K562 (cell line): ENCODE data around the gene OR8B4. TPM values are rescaled to one million over a fixed set of nuclear protein-coding genes. Genes with fewer than 3 reads are reported as not detected.
"Not testable (repeated sequence)": the region's sequence is repeated elsewhere in the genome, so short reads cannot be mapped to it uniquely, and the experiment has no call there.

ENCODE experiments used
- ATAC-seq: fragments of 200-7000 bp; cut with Tn5 transposase; 3 replicates; pipeline ENCODE4 v1.9.1; 2020; ENCODE audit warnings: moderate library complexity
- BruUV-seq: library from RNA; stranded (reverse); fragments of 400-500 nt; replicated peaks from 2 replicates; lab custom pipeline; 2021; lab: Mats Ljungman, UMichigan
- CTCF ChIA-PET: fragments of 300-600 bp; formaldehyde crosslinking; extraction: SDS; loops from one replicate; lab custom pipeline; 2021; ENCODE audit warnings: low intra/inter-chr PET ratio; lab: Yijun Ruan, JAX
- POLR2A ChIA-PET: fragments of 300-600, 350-650 bp; sonication (Branson Sonifier 250); formaldehyde crosslinking; extraction: SDS; loops from one replicate; lab custom pipeline; 2021; ENCODE audit warnings: antibody characterized with exemption, inconsistent platforms; lab: Yijun Ruan, JAX
- DNase-seq, 4 experiments: peaks; one replicate each; pipeline versions ENCODE4 v3.0.0 to v3.0.0-alpha.2; 2011 to 2018; ENCODE audit warnings: low spot score in 3 of 4, mixed read lengths in 3 of 4; ENCODE audit errors: extremely low read depth in 1 of 4
- FAIRE-seq: peaks from 2 replicates; lab custom pipeline; 2011; peaks lifted over from hg19 to GRCh38; lab: Jason Lieb, UNC
- H2AFZ ChIP-seq: 2 replicates; pipeline ENCODE4 v1.6.0; 2011; ENCODE audit warnings: low read depth, low read length, control low read depth, inconsistent platforms
- H3K27ac ChIP-seq: fragments of 200-600 bp; 3 replicates; pipeline ENCODE4 v1.8.0; 2011; ENCODE audit warnings: low read depth, mild to moderate bottlenecking, control low read depth, inconsistent platforms, low read length, moderate library complexity, mixed read lengths; ENCODE audit errors: extremely low read depth
- H3K27me3 ChIP-seq, 2 experiments: fragments of 300-600 bp in 1 of 2; 2 replicates in 1 of 2; 3 replicates in 1 of 2; pipeline versions ENCODE4 v1.6.0 to v1.8.0; 2011; ENCODE audit warnings: inconsistent platforms in 2 of 2, low read length in 2 of 2, mild to moderate bottlenecking in 1 of 2, mixed read lengths in 1 of 2, moderate library complexity in 1 of 2; ENCODE audit not compliant: control insufficient read depth in 2 of 2, insufficient read depth in 2 of 2
- H3K36me3 ChIP-seq: fragments of 300-600 bp; 3 replicates; pipeline ENCODE4 v1.8.0; 2011; ENCODE audit warnings: mild to moderate bottlenecking, low read length, inconsistent platforms; ENCODE audit not compliant: control insufficient read depth, insufficient read depth
- H3K4me1 ChIP-seq, 2 experiments: fragments of 200-600 bp in 1 of 2; replicated peaks in 1 of 2; 2 replicates in 1 of 2; 3 replicates in 1 of 2; pipeline versions ENCODE4 v1.5.1 to v1.8.0; 2011; ENCODE audit warnings: inconsistent platforms in 2 of 2, low read length in 2 of 2, mild to moderate bottlenecking in 1 of 2, mixed read lengths in 1 of 2, moderate library complexity in 1 of 2; ENCODE audit not compliant: control insufficient read depth in 2 of 2, insufficient read depth in 2 of 2
- H3K4me2 ChIP-seq: 2 replicates; pipeline ENCODE4 v1.6.1; 2011; ENCODE audit warnings: low read length, control low read depth, inconsistent platforms, mixed read lengths; ENCODE audit not compliant: insufficient read depth
- H3K4me3 ChIP-seq: fragments of 200-600 bp; sonication (generic), shearing (Covaris generic); 2 replicates; pipeline ENCODE4 v1.5.1; 2016; ENCODE audit warnings: control low read depth, inconsistent platforms
- H3K79me2 ChIP-seq: fragments of 200-600 bp; 3 replicates; pipeline ENCODE4 v1.8.0; 2011; ENCODE audit warnings: low read length, inconsistent platforms; ENCODE audit not compliant: control insufficient read depth, insufficient read depth
- H3K9ac ChIP-seq, 2 experiments: 2 replicates each; pipeline versions ENCODE4 v1.6.0 to v1.6.1; 2011; ENCODE audit warnings: low read depth in 2 of 2, low read length in 2 of 2, control low read depth in 1 of 2, inconsistent platforms in 1 of 2, mild to moderate bottlenecking in 1 of 2, mixed read lengths in 1 of 2; ENCODE audit not compliant: insufficient read depth in 1 of 2
- H3K9me1 ChIP-seq: one replicate; pipeline ENCODE4 v1.6.0; 2011; ENCODE audit warnings: inconsistent platforms, mild to moderate bottlenecking, low read length, moderate library complexity; ENCODE audit not compliant: control insufficient read depth, insufficient read depth
- H3K9me3 ChIP-seq: replicated peaks from 2 replicates; pipeline ENCODE4 v1.5.1; 2011; ENCODE audit warnings: low read depth, low read length, inconsistent platforms; ENCODE audit not compliant: control insufficient read depth, insufficient read depth
- H4K20me1 ChIP-seq: replicated peaks from 2 replicates; pipeline ENCODE4 v1.6.1; 2011; ENCODE audit warnings: low read length, inconsistent platforms, mixed read lengths; ENCODE audit not compliant: control insufficient read depth, insufficient read depth
- CHD2 ChIP-seq: IDR thresholded peaks from 2 replicates; pipeline ENCODE4 v1.6.1; 2011; ENCODE audit warnings: low read depth, low read length
- CTCF ChIP-seq, 3 experiments: IDR thresholded peaks in 2 of 3; conservative IDR thresholded peaks in 1 of 3; 2 replicates each; pipeline ENCODE4 v1.5.1; 2011 to 2012; ENCODE audit warnings: low read length in 3 of 3, mild to moderate bottlenecking in 3 of 3, control low read depth in 2 of 3, improper control_type of control experiment in 1 of 3, inconsistent platforms in 1 of 3, low read depth in 1 of 3, mixed read lengths in 1 of 3, moderate library complexity in 1 of 3; ENCODE audit not compliant: insufficient read depth in 2 of 3
- FOSL1 ChIP-seq: fragments of 200-800 bp; sonication (Bioruptor generic); conservative IDR thresholded peaks from 2 replicates; pipeline ENCODE4 v1.6.1; 2016; ENCODE audit warnings: missing genetic modification characterization, missing compliant biosample characterization
- ILF3 ChIP-seq: fragments of 450-650 bp; IDR thresholded peaks from 2 replicates; pipeline ENCODE4 v1.6.1; 2018; ENCODE audit warnings: antibody characterized with exemption, mild to moderate bottlenecking, moderate library complexity, borderline replicate concordance
- POLR2AphosphoS5 ChIP-seq: IDR thresholded peaks from 2 replicates; pipeline ENCODE4 v1.6.1; 2011; ENCODE audit warnings: mild to moderate bottlenecking, low read depth, low read length, moderate library complexity; ENCODE audit not compliant: control insufficient read depth, insufficient read depth
- PREB ChIP-seq: sonication (generic); formaldehyde crosslinking; IDR thresholded peaks from 2 replicates; pipeline ENCODE4 v1.8.1; 2023; ENCODE audit warnings: mild to moderate bottlenecking, missing genetic modification reagents
- RUNX1 ChIP-seq: sonication (generic); IDR thresholded peaks from 2 replicates; pipeline ENCODE4 v1.6.1; 2016; ENCODE audit warnings: antibody characterized with exemption, low read depth
- whole genome bisulfite sequencing: fragments of 100-300 bp; shearing (Covaris generic); methylation state at CpG from one replicate; pipeline ENCODE4 v1.1.6; 2016; ENCODE audit warnings: low coverage, mixed read lengths; ENCODE audit not compliant: insufficient coverage; ENCODE audit errors: missing lambda C conversion rate; 5-methylcytosine and 5-hydroxymethylcytosine counted together
- in situ Hi-C: fragments of 300-500 bp; cut with MboI; formaldehyde crosslinking; loops from 4 replicates; pipeline ENCODE4 v1.15.0; 2018; ENCODE audit warnings: inconsistent platforms, mixed read lengths
- intact Hi-C: fragments of 100-400 bp; cut with micrococcal nuclease; formaldehyde crosslinking; loops from 2 replicates; pipeline ENCODE4 v1.14.2; 2022
- polyA plus RNA-seq, 8 experiments: library from polyadenylated mRNA; depleted of rRNA in 4 of 8; stranded (reverse) in 5 of 8; unstranded in 3 of 8; fragments of >200 nt; fragmentation: Nextera tagmentation in 2 of 8; fragmentation: Illumina TruSeq in 1 of 8; extraction: Ambion mirVana in 2 of 8; extraction: Trizol in 1 of 8; gene quantifications; 2 replicates each; pipeline versions ENCODE4 v1.2.1 to v1.2.3, GENCODE V29; 2011 to 2014; ENCODE audit warnings: inconsistent platforms in 1 of 8, missing spikeins in 1 of 8
- total RNA-seq, 7 experiments: library from RNA; depleted of rRNA in 6 of 7; stranded (reverse); fragments of >200 nt in 6 of 7; fragmentation: Illumina TruSeq in 2 of 7; extraction: Trizol in 2 of 7; gene quantifications; 2 replicates each; pipeline versions ENCODE4 v1.2.1 to v1.2.3, GENCODE V29; 2011 to 2021; ENCODE audit warnings: low replicate concordance in 1 of 7

The OR8B4 gene
- total and polyA plus RNA-seq, 9 of the 15 experiments (the other 6 are each of a cell fraction or from before 2014, with no cell fraction given): not detected

GRCh38 chr11:124403186-124403585 is 21.5 kb downstream of the OR8B4 start:
- H3K27me3 ChIP-seq, H3K4me1 ChIP-seq, H3K9me1 ChIP-seq, FAIRE-seq, H3K4me2 ChIP-seq, H3K4me3 ChIP-seq, H3K9me3 ChIP-seq, DNase-seq, H3K36me3 ChIP-seq, ATAC-seq, H3K9ac ChIP-seq, H4K20me1 ChIP-seq, H3K27ac ChIP-seq, CTCF ChIA-PET, POLR2A ChIA-PET, BruUV-seq, H3K79me2 ChIP-seq, H2AFZ ChIP-seq: not testable (repeated sequence)
- intact Hi-C loops: loop anchor here (5.0 kb wide), 1 partner anchor 336 kb away; no protein-coding TSS in a partner anchor
- 80% methylated on average over 2 of the region's 27 CpGs for WGBS
- in situ Hi-C loops: loop anchor here (10.0 to 25.0 kb wide), 2 partner anchors 328 to 434 kb away; no protein-coding TSS in a partner anchor

- in situ Hi-C loops: loop anchor here (10.0 to 25.0 kb wide), 2 partner anchors 328 to 435 kb away; no protein-coding TSS in a partner anchor
- TF ChIP-seq RUNX1 (no peak), CTCF (IDR thresholded peaks at IDR 0.05 in 2 of 3, conservative IDR thresholded peaks at IDR 0.05 in 1 of 3; ENCODE audit: insufficient read depth in 2 of 3, low read depth in 1 of 3, low read length in 3 of 3) (peak; percentile 75 to 79 (median 78)), POLR2AphosphoS5 (no peak), CHD2 (no peak), PREB (CRISPR knock-in tag) (no peak), ILF3 (no peak), FOSL1 (tag) (peak; percentile 60)
Observed at GRCh38 chr11:124402326-124402922, 22.2 kb downstream of the OR8B4 start.

More at GRCh38 chr11:124402326-124402922, 22.2 kb downstream of the OR8B4 start:
- Histone ChIP-seq H2AFZ (no peak overlapping the region), H3K79me2 (no peaks in the 10 kb centered on the region), H3K9me1 (no peaks in the 10 kb centered on the region), H3K4me2 (no peak overlapping the region), H3K4me1 (no peaks in the 10 kb centered on the region), H3K36me3 (no peaks in the 10 kb centered on the region), H3K27me3 (no peaks in the 10 kb centered on the region), H3K9ac (no peak overlapping the region), H3K9me3 (no peaks in the 10 kb centered on the region), H3K27ac (no peak overlapping the region), H4K20me1 (no peaks in the 10 kb centered on the region), H3K4me3 (no peak overlapping the region)
- CTCF ChIA-PET: interaction anchor here (0.8 to 0.9 kb wide), 2 partner anchors 184 to 361 kb away, joined by 3 read pairs; no protein-coding TSS in a partner anchor
- peak; percentile 58 to 80 (median 64) for DNase-seq
- peak; percentile 97 for ATAC-seq
- POLR2A ChIA-PET: no interaction called here
- no TSS peak for BruUV-seq
- peak; percentile 89 for FAIRE-seq
- intact Hi-C loops: loop anchor here (5.0 kb wide), 1 partner anchor 335 kb away; no protein-coding TSS in a partner anchor
- WGBS: 29% methylated on average over 8 of the region's 8 CpGs
